GM10248 (cell line): ENCODE data around the gene FOXJ1.

ENCODE experiments used
- CTCF ChIA-PET: fragments of 300-600 bp; sonication (Branson Sonifier 250); formaldehyde crosslinking; extraction: SDS; loops from one replicate; lab custom pipeline; 2021; ENCODE audit warnings: antibody characterized with exemption; lab: Yijun Ruan, JAX
- POLR2A ChIA-PET: fragments of 350-650 bp; sonication (Branson Sonifier 250); formaldehyde crosslinking; extraction: SDS; loops from one replicate; lab custom pipeline; 2020; ENCODE audit warnings: antibody characterized with exemption; lab: Yijun Ruan, JAX
- DNase-seq: peaks from one replicate; pipeline ENCODE4 v3.0.0; 2012; ENCODE audit errors: extremely low spot score
- CTCF ChIP-seq: IDR thresholded peaks from 2 replicates; pipeline ENCODE4 v1.5.1; 2012; ENCODE audit warnings: mild to moderate bottlenecking, low read depth; ENCODE audit errors: extremely low read depth, missing control alignments, control extremely low read depth

The FOXJ1 gene

GRCh38 chr17:76155988-76156661 lies 15.1 kb upstream of the FOXJ1 start:
- POLR2A ChIA-PET: no interaction called here
- no peak for TF ChIP-seq CTCF
- no peak for DNase-seq
- CTCF ChIA-PET: interaction anchor here (1.0 to 1.3 kb wide), 3 partner anchors 9 to 30 kb away, joined by 3 to 7 read pairs (median 3); no protein-coding TSS in a partner anchor

GRCh38 chr17:76154936-76155845 lies 14.1 kb upstream of the FOXJ1 start:
- ChIA-PET POLR2A (no interaction called here), CTCF (interaction anchor here (1.0 to 1.3 kb wide), 3 partner anchors 8 to 30 kb away, joined by 3 to 7 read pairs (median 3); no protein-coding TSS in a partner anchor)
- no peak for DNase-seq
- TF ChIP-seq CTCF: no peak

- no peak for DNase-seq
- TF ChIP-seq CTCF: no peak
- POLR2A ChIA-PET: no interaction called here
- CTCF ChIA-PET: interaction anchor here (2.9 to 4.9 kb wide), 2 partner anchors 25 to 125 kb away, joined by 12 to 16 read pairs; no protein-coding TSS in a partner anchor
Measured at GRCh38 chr17:76154292-76154691, 13.2 kb upstream of the FOXJ1 start.

GRCh38 chr17:76153640-76154039 lies 12.6 kb upstream of the FOXJ1 start:
- no peak for DNase-seq
- POLR2A ChIA-PET: no interaction called here
- CTCF ChIA-PET: interaction anchor here (0.8 to 4.9 kb wide), 4 partner anchors 8 to 126 kb away, joined by 4 to 16 read pairs (median 8); no protein-coding TSS in a partner anchor
- no peak for TF ChIP-seq CTCF

- CTCF ChIA-PET: interaction anchor here (0.8 to 4.9 kb wide), 4 partner anchors 9 to 126 kb away, joined by 4 to 16 read pairs (median 8); no protein-coding TSS in a partner anchor
- POLR2A ChIA-PET: no interaction called here
- no peak for TF ChIP-seq CTCF
- DNase-seq: no peak
Measured at GRCh38 chr17:76153202-76153601, 12.2 kb upstream of the FOXJ1 start.

- DNase-seq: no peak
- CTCF ChIA-PET: interaction anchor here (0.6 to 4.9 kb wide), 6 partner anchors 14 to 127 kb away, joined by 3 to 16 read pairs (median 7); no protein-coding TSS in a partner anchor
- POLR2A ChIA-PET: no interaction called here
- TF ChIP-seq CTCF: no peak
Measured at GRCh38 chr17:76152591-76152990, 11.5 kb upstream of the FOXJ1 start.
